GM18951 (cell line): ENCODE measurements around the gene TGFB3.

Experiments used
- POLR2A ChIP-seq: IDR thresholded peaks from 4 replicates; pipeline ENCODE4 v1.6.1; 2011; ENCODE audit warnings: mild to moderate bottlenecking; ENCODE audit not compliant: insufficient read length, insufficient read depth; ENCODE audit errors: extremely low read depth
- in situ Hi-C: fragments of 300-500 bp; cut with MboI; formaldehyde crosslinking; loops from one replicate; pipeline ENCODE4 v1.12.0; 2022; ENCODE audit warnings: low sequenced_read_pairs, mixed read lengths, inconsistent platforms; ENCODE audit not compliant: unreplicated experiment

The TGFB3 gene

DNA sequence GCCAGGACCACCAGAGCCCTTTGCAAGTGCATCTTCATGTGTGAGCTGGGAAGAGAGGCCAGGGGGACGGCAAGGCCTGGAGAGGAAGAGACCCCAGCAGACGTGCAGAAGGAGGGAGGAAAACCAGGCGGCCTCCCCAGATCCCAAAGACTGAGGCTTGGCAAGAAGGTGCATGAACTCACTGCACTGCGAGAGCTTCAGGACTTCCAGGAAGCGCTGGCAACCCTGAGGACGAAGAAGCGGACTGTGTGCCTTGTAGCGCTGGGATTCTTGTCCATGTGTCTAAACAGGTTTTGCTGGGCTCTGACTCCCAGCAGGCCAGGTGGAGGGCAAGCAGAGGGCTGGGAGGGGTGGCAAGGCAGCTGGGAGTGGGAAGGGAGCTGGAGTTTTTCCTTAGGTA lies 939 bp downstream of the TGFB3 start:
- in situ Hi-C loops = loop anchor here (10.0 kb wide), 1 partner anchor 266 kb away; no protein-coding TSS in a partner anchor

DNA sequence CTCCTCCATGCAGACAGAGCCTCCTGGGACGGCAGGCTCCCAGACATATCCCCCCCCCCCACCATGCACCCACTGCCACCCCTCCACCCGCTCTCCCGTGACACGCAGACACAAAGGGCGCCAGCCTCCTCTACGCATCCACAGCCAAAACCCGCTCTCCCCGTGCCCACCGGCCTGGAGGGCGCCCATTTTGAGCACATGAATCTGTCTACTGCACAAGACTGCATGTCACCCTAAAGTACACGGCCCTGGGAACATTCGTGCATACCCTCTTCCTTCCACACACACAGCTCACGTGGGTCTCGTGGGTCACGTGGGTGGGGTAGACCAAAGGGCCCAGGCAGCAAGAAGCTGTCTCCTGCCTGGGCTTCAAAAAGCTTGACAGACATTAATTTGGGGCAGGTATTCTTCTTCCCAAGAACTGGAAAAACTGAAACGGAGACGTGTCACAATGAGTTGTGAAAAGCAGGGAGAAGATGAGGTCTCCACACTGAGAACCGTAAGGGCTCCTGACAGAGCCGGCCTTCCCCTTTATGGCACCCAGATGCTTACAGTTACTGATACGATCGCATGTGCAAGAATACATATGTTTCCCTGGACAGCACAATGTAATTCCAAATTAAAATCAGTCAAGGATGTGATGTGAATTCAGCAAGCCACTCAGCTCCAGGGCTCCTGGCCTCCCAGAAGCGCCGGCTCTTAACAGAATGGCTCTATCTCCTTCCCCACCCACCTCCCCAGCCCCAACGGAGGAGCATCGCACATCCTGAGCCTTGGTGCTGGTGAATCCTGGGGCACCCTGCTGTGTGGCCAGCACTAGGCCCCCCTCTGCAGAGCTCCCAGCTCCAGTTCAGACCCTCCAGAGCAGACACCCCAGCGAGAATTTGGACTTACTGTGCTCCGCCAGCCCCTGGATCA lies 1.9 kb downstream of the TGFB3 start:
- in situ Hi-C loops = loop anchor here (10.0 kb wide), 1 partner anchor 265 kb away; no protein-coding TSS in a partner anchor
- no peak for TF ChIP-seq POLR2A

More for the DNA sequence above, 939 bp downstream of the TGFB3 start:
- no peak for TF ChIP-seq POLR2A

DNA sequence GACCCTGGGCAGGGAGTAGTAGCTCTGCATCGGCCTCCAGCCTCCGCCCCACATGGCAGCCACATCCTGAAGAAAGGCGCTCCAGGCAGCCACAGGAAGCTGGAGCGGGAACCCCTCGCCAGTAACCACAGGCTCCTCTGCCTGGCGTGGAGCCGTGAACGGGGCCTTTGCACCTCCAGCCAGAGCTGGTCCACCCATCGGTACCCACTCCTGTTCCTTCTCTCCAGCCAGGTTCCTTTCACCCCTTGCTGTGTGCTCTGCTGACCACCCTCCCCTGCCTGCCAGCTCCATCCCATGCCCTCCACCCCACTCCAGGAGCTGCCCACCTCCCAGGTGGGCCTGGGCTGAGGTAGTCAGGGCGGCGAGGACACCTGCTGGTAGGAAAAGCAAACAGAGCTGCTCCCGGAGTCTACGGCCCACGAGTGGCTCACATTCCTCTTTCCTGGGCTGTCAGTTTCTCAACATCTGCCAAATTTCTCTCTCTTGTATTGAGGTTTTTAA lies 2.7 kb downstream of the TGFB3 start:
- TF ChIP-seq POLR2A = no peak
- in situ Hi-C loops = no loop called here

DNA sequence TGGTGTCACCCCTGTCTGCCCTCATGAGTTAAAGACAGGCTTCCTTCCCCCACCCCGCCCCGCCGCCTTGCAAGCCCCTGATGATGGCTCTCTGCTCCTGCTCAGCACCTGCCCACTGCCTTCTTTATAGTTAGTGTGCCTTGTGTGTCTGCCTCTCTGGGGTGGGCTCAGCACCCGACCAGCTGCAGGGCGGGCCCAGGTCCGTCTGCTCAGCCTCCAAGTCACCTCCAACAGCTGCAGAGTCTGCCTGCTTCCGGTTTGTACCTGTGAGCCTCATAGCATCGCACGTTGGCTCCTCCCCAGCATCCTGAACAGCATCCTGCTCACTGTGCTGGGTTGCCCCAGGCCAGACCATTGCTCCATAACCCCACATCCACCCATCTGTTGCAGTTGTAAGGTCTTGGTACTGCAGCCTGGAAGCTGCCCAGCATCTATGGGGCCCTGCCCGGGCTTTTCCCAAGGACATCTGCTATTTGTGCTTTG lies 3.5 kb downstream of the TGFB3 start:
- in situ Hi-C loops = no loop called here
- no peak for TF ChIP-seq POLR2A

DNA sequence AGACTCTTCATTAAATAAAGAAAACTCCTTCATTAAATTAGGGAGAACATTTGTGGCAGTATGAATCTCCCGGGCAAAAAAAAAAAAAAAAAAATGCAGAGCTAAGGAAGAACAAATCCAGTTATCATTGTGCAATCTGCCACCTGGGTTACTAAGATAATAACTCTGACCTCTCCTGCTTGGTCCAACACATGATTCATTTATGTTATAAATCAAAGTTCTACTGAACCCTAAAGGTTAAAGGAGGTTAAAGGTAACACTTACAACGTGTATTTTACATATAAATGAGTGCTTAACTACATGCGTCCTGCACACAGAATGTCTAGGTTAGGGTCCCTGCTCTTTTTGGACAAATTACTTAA lies 4.2 kb downstream of the TGFB3 start:
- in situ Hi-C loops = no loop called here
- no peak for TF ChIP-seq POLR2A

DNA sequence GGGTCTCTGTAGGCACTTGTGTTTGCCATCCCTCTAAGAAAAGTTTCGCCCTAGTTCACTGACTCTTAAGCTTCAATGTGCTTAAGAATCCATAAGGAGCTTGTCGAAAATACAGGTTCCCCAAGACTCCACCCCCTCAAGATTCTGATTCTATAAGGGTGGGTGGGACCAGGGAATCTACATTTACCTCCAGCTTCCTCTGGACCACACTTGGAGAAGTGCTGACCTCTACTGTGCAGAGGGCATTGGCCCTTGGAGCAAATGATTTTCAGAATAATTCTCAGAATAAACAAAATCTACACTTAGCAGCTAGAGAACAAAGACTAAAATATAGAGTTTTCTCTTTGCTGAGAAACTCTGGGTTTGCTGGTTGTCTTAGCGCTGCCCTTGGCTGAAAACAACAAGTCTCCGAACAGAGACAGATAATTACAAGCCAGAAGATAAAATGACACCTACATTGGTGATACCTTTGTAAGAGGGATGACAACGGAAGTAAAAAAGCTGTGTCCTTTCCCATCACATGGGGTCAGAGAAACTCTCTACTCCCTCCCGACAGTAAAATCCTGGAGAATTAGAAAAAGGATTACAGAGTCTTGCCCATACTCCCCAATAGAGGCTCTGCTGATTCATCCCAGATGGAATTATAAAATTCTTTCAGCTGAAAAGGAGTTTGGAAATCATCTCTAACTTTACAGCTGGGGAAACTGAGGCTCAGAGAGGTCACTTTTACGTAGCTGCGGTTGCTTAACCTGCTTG lies 4.8 kb downstream of the TGFB3 start:
- TF ChIP-seq POLR2A = no peak
- in situ Hi-C loops = no loop called here

DNA sequence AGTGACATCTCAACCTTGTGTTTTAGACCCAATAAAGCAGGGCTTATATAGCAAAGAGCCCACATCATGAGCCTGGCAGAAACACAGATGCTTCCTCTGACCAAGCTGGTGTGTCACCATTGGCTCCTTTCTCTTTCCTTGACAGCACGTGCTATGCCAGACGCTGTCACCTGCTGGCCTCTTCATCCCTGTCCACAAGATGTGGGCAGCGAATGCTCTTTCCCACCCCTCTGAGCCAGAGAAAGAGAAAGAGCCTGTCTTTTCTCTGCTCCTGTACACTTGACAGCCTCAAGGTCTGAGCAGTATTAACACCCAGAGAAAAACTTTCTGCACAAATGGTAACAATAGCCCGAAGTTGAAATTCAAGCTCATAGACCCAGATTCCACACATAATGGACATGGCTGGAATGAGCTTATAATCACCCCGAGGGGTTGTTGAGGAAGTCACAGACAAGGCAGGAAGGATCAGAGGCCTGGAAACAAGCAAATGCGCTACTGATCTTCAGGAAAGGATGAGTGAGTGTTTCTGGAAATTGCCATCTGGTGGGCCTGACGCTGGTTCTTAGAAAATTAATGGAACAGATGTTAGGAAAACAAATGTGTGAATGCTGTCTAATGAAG lies 8.9 kb downstream of the TGFB3 start:
- in situ Hi-C loops = loop anchor here (5.0 kb wide), 1 partner anchor 56 kb away; no protein-coding TSS in a partner anchor
- TF ChIP-seq POLR2A = no peak

DNA sequence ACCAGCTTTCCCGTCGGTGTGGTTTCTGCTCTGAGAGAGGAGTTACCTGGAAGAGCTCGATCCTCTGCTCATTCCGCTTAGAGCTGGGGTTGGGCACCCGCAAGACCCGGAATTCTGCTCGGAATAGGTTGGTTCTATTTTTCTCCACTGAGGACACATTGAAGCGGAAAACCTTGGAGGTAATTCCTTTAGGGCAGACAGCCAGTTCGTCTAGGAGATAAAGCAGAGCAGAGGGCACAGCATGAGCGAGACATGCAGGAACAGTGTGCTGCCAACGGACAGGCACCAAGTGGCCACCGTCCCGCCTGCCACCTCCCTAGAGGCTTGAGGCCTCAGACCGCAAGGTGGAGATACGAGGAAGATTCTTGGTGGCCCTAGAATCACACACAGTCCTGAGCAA lies 10.3 kb downstream of the TGFB3 start:
- TF ChIP-seq POLR2A = no peak
- in situ Hi-C loops = loop anchor here (5.0 kb wide), 1 partner anchor 54 kb away; no protein-coding TSS in a partner anchor

DNA sequence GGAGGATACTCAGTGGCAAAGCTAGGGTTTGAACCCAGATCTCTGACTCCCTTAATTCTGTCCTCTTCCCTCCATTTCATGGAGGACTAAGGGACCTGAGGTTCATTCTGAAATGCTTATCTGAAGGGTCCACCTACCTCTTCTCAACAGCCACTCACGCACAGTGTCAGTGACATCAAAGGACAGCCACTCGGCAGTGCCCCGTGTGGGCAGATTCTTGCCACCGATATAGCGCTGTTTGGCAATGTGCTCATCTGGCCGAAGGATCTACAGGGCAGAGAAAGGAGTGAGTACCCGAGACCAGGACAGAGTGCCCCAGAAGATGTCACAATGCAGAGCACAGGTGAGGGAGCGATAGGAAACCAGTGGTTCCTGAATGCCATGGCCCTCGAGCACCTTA lies 10.8 kb downstream of the TGFB3 start:
- no peak for TF ChIP-seq POLR2A
- in situ Hi-C loops = loop anchor here (5.0 kb wide), 1 partner anchor 54 kb away; no protein-coding TSS in a partner anchor

DNA sequence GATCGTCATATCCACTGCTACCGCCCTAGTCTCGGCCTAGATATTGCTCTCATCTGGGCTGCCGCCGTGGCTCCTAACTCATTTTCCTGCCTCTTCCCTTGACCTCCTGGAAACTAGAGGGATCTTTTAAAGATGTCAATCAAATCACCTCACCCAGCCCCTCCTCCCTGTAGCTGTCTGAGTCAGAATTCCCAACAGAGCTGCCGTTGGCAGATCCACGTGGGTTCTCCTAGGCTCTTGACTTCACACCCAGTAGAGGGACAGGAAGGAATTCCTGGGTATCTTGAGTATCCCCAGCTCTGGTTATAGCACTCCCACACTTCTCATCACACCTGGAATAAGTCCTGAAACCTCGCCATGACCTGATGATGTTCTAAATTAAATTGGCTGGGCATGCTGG lies 11.9 kb downstream of the TGFB3 start:
- in situ Hi-C loops = loop anchor here (5.0 kb wide), 1 partner anchor 53 kb away; no protein-coding TSS in a partner anchor
- no peak for TF ChIP-seq POLR2A

DNA sequence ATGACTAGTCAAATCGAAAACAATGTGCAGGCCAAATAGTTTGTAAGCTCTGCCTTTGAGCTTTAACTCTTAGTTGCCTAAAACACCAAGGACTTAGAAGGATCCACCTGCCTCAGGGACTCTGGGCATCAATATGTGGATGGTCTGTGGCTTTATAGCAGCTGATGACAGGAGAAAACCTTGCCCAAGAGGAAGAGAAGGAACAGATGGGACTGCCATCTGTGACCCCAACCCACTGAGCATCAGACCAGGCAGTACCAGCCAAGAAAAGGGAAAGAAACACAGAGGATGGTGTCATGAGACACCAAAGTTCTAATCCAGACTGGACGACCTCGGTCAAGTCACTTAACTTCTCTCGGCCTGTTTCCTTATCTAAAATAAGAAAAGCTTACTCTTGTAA lies 12.7 kb downstream of the TGFB3 start:
- in situ Hi-C loops = no loop called here
- no peak for TF ChIP-seq POLR2A

DNA sequence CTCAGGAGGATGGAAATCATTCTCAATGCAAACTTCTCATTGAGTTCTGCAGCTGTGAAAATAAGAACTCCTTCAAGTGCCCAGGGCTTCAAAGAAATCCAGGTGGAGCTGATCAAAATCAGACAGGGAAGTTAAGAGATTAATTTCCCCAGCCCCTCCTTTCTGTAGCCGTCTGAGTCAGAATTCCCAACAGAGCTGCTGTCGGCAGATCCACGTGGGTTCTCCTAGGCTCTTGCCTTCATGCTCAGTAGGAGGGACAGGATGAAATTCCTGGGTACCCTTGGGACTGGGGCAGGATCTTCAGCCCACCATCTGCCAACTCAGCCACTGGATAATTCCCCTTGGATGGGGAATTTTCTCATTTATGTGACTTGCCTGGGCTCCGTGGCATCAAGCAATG lies 13.3 kb downstream of the TGFB3 start:
- no peak for TF ChIP-seq POLR2A
- in situ Hi-C loops = no loop called here

DNA sequence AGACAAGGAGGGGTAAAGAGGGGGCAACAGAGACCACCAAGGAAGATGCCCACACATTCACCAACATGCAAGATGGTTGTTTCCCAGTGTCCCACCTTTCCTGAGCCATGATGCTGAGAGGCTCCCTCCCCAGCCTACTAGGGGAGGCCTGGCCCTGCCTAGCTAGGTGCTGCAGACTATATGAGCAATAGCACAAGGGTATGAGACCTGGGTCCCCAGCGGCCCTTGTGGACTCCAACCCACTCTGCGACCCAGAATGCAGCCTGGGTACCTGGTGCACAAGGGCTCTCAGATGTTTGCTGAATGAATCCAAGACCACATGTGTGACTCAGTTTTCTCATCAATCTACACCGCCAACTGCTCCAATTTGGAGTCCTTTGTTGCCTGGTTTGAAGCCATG lies 13.9 kb downstream of the TGFB3 start:
- in situ Hi-C loops = no loop called here
- TF ChIP-seq POLR2A = no peak
